Activated T-helper 1 cell treated with anti-CD3 and anti-CD28 coated beads, Interleukin-12 subunit alpha, Interleukin-12 subunit beta, Interleukin-2, Interleukin-4 antibody, amounts not matched to agents 30 ng/mL and 10 ng/mL and 1 ng/mL, durations not matched to agents 14 hours and 24 hours and 36 hours (primary cell): Measurements from ENCODE around the gene MAPK8IP3. TPM values are rescaled to one million over a fixed set of nuclear protein-coding genes. Genes with fewer than 3 reads are reported as not detected.

Experiments
- DNase-seq: peaks from one replicate; pipeline ENCODE4 v3.0.0; 2021; ENCODE audit warnings: low spot score
- H3K27ac Mint-ChIP-seq: one replicate; pipeline ENCODE4 v1.8.0; 2021; ENCODE audit warnings: mild to moderate bottlenecking, mixed read lengths
- H3K27me3 Mint-ChIP-seq: one replicate; pipeline ENCODE4 v1.8.0; 2022; ENCODE audit warnings: mild to moderate bottlenecking, moderate library complexity, mixed read lengths; ENCODE audit not compliant: insufficient read depth
- H3K36me3 Mint-ChIP-seq: one replicate; pipeline ENCODE4 v1.8.0; 2021; ENCODE audit warnings: low read depth, mixed read lengths
- H3K4me1 Mint-ChIP-seq: one replicate; pipeline ENCODE4 v1.8.0; 2021; ENCODE audit warnings: low read depth, mixed read lengths
- H3K4me3 Mint-ChIP-seq: one replicate; pipeline ENCODE4 v1.8.0; 2021; ENCODE audit warnings: mild to moderate bottlenecking, moderate library complexity, mixed read lengths
- H3K9me3 Mint-ChIP-seq: one replicate; pipeline ENCODE4 v1.8.0; 2021; ENCODE audit warnings: mixed read lengths
- intact Hi-C: fragments of 100-400 bp; cut with micrococcal nuclease; formaldehyde crosslinking; loops from one replicate; pipeline ENCODE4 v1.15.1; 2024
- total RNA-seq: library from RNA; stranded (reverse); gene quantifications from 2 replicates; pipeline ENCODE4 v1.2.3, GENCODE V29; 2022

MAPK8IP3 gene
- total RNA-seq, 1 donor from 2014 or later: 84.6 TPM

DNA sequence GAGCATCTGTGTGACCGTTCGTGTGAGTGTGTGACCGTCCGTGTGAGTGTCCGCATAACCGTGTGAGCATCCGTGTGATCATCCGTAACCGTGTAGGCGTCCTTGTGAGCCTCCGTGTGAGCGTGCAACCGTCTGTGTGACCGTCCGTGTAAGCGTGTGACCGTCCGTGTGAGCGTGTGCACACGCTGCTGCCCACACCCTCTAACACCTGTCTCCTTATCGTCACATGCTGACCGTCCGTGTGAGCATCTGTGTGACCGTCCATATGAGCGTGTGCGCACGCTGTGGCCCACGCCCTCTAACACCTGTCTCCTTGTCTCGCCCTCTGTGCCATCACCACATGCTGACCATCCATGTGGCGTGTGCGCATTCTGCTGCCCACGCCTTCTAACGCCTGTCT, 34.2 kb downstream of the MAPK8IP3 start:
- Mint-ChIP-seq H3K4me3 (no peak overlapping the region), H3K36me3 (peaks cover 4% of the 10 kb centered on the region), H3K27ac (no peak overlapping the region), H3K27me3 (no peaks in the 10 kb centered on the region), H3K9me3 (no peaks in the 10 kb centered on the region), H3K4me1 (no peaks in the 10 kb centered on the region)
- intact Hi-C loops: no loop called here
- DNase-seq: no peak

DNA sequence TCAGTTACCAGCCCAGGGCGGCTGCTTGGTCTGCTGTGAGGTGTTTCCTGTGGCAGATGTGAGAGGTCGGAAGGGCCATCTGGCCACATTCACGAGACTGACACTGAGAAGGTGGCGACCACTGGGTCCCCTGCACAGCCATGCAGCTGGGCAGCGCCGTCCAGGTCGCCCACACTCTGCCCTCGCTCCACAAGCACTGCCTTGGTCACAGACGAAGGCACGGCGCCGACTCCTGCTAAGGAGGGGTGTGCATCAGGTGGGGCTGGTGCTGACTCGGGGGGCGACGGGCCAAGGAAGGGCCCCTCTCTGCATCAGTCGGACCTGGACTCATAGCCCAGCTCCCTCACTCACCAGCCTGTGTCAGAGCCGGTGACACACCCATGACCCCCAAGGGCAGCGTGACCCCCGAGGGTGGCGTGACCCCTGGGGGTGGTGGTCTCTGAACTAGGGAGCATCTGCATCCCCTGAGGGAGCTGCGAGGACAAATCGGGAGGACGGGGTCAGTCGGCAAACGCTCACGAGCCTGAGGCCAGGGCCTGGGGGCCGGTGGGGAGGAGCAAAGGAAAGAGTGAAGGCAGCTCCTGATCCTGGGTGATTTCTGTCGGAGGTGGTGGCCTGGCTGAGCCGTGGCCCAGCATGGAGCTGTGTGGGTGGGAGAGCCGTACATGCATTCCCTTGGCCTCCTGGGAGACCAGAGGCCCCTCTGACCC, 34.9 kb downstream of the MAPK8IP3 start:
- Mint-ChIP-seq H3K36me3 (peaks cover 4% of the 10 kb centered on the region), H3K4me3 (no peak overlapping the region), H3K27me3 (no peaks in the 10 kb centered on the region), H3K27ac (no peak overlapping the region), H3K9me3 (no peaks in the 10 kb centered on the region), H3K4me1 (no peaks in the 10 kb centered on the region)
- no peak for DNase-seq
- intact Hi-C loops: no loop called here

DNA sequence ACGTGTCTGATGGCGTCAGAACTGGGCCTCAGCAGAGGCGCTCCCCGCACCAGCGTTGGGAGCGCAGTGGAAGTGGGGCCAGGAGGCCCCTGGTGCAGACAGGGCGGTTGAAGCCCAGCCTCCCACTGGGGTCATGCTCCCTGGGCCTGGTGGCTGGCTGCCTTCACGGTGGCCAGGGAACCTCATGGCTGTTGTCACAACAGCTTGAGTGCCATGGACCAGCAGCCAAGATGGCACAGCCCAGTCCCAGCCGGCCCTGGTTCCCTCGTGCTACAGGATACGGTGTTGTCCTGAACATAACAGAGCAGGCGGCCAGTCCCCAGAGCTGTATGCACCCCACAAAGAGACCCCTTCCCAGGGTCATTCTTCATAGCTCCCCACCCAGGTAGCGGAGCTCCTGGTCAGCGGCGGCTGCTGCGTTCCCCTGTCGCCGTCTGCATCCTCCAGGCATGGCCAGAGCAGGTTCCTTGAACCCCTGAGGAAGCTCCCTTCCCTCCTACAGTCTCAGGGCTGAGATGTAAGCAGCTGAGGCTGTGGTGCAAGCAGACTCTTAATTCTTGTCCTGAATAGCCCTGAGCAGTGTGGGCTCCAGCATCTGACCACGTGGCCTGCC, 35.7 kb downstream of the MAPK8IP3 start:
- H3K36me3 Mint-ChIP-seq: peaks cover 4% of the 10 kb centered on the region
- H3K27ac Mint-ChIP-seq: no peak overlapping the region
- H3K27me3 Mint-ChIP-seq: no peaks in the 10 kb centered on the region
- H3K9me3 Mint-ChIP-seq: no peaks in the 10 kb centered on the region
- no peaks in the 10 kb centered on the region for H3K4me1 Mint-ChIP-seq
- no peak for DNase-seq
- intact Hi-C loops: no loop called here
- H3K4me3 Mint-ChIP-seq: no peak overlapping the region

DNA sequence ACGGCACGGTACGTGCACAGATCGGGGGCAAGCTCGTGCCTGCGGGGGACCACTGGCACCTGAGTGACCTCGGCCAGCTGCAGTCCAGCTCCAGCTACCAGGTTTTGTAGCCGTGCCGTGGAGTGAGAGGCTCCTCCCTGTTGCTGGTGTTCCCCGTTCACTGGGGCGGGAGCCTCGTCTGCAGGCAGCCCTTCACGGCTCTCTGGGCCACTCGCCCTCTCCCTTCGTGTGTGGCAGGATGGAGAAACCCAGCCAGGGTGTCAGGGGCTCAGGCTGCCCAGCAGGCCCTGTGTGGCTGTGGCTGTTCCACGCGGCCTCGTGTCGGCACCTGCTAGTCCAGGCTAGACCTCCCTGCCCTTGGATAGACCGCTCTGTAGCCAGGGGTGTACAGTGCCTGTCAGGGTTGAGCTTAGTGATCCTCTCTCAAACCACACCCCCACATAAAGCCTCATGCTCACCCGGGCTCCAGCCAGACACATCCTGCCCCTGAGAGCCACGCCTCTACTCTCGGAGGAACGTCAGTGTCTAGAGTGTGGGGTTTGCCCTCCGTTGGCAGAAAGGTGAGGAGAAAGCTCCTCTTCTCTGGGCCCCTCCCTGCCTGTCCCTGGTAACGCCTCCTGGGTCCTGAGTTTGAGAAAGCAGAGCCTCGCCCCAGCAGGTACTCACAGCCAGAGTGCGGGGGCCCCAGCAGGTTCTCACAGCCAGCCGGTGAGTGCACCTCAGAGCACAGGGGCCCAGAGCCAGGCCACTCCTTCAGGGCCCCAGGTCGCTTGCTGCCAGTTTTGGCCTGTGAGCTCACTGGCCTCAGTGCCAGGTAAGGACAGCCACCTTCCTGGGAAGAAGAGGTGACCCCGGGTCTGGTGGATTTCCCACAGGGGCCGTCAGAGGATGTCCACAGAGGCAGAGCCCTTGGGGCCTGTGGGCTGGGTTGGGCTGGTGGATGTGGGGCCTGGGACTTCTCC, 37.7 kb downstream of the MAPK8IP3 start:
- Mint-ChIP-seq H3K36me3 (peaks cover 6% of the 10 kb centered on the region), H3K27ac (no peak overlapping the region)

DNA sequence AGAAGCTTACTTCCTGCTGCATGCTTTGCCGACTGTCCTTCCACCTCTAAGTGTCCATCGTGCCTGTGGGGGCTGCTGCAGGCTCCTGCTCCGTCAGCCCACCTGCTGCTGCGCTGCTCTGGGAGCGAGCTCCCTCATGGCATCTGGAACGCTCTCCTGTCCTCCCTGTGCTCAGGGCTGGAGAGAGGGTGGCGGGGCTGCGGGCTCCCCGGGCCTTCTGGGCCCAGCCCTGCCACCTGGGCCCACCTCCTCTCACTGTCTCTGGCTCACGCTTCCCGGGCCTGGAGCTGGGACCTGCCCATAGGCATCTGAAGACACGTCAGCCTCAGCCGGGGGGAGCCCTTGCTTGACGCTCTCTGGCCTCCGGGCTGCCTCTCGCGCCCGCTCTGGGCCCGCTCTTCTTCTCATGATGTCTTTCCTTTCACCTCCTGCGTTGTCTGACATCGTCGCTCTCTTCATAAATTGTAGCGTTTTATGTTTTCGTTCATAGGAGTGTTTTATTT, 38.4 kb downstream of the MAPK8IP3 start:
- no peaks in the 10 kb centered on the region for H3K27me3 Mint-ChIP-seq
- no peaks in the 10 kb centered on the region for H3K9me3 Mint-ChIP-seq
- no peak for DNase-seq
- no peak overlapping the region for H3K4me3 Mint-ChIP-seq
- no peak overlapping the region for H3K27ac Mint-ChIP-seq
- peaks cover 7% of the 10 kb centered on the region for H3K36me3 Mint-ChIP-seq
- H3K4me1 Mint-ChIP-seq: no peaks in the 10 kb centered on the region
- intact Hi-C loops: no loop called here

More for the DNA sequence above, 37.7 kb downstream of the MAPK8IP3 start:
- H3K27me3 Mint-ChIP-seq: no peaks in the 10 kb centered on the region
- no peak for DNase-seq
- no peak overlapping the region for H3K4me3 Mint-ChIP-seq
- intact Hi-C loops: no loop called here
- no peaks in the 10 kb centered on the region for H3K9me3 Mint-ChIP-seq
- H3K4me1 Mint-ChIP-seq: no peaks in the 10 kb centered on the region

DNA sequence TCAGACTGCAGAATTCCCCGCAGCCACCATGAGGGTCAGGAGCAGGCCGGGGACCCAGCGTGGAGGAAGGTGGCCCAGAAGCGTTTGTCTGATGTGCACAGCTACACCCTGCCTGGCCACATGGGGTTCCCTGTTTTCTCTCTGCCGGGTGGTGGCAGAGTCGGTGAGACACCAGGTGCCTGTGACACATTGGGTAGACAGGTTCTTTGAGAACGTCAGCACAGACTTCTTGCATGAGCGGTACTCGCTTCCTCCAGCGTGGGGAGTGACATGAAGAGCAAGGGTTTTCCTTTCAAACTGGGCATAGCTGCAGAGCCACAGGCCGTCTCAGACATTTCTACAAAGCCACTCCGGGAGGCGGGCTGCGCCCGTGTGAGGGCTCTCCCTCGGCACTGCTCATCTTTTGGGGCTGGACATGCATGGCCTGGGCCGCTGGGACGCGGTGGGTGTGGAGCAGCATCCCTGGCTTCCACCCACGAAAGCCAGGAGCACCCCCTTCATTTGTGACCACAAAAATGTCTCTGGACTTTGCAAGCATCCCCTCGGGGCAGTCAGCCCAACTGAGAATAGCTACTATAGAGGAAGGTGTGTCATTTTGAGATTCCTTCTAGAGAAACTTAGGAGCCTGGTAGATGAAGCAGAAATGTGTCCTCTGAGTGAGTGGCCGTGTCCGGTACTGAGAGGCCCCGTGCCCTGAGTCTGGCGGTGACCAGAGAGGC, 39.3 kb downstream of the MAPK8IP3 start:
- Mint-ChIP-seq H3K4me3 (no peak overlapping the region), H3K36me3 (peaks cover 9% of the 10 kb centered on the region), H3K27me3 (no peaks in the 10 kb centered on the region), H3K9me3 (no peaks in the 10 kb centered on the region), H3K27ac (no peak overlapping the region), H3K4me1 (no peaks in the 10 kb centered on the region)
- intact Hi-C loops: no loop called here
- DNase-seq: no peak

DNA sequence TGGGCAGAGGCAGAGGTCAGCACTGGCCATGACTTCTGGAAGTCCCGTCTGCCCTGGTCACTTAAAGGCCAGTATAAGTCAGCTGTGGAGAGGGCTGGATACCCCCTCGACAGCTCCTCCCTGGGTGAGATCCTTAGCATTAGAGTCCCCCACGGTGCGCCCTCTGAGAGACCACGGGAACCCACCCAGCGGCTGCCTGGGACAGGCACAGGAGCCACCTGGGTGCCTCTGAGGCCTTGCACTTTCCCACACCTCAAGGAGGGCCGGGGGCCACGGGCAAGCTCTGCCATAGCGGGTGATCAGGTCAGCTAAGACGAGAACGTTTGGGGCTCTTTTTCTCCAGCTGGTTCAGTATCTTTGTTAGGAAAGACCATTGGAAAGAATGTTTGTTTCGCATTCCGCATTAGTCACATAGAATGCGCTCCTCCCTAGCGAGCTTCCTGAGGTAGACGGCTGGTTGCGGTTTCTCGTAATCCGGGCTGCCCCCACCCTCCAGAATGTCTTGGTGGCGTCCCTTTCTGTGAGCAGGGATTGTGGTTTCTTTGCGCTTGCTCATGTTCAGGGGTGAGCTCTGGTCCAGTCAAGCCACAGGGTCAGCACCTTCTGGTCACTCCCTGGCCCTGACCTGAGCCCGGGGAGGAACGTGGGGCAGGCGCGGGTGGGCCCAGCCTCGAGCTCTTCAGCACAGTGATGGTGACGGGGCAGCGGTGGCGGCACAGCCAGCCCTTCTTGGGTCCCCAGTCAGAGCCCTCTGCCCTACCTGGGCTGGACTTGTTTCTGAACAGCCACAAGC, 40.1 kb downstream of the MAPK8IP3 start:
- H3K27me3 Mint-ChIP-seq: no peaks in the 10 kb centered on the region
- H3K4me1 Mint-ChIP-seq: no peaks in the 10 kb centered on the region
- intact Hi-C loops: no loop called here
- no peak overlapping the region for H3K4me3 Mint-ChIP-seq
- no peaks in the 10 kb centered on the region for H3K9me3 Mint-ChIP-seq
- DNase-seq: no peak
- peaks cover 9% of the 10 kb centered on the region for H3K36me3 Mint-ChIP-seq
- H3K27ac Mint-ChIP-seq: no peak overlapping the region

DNA sequence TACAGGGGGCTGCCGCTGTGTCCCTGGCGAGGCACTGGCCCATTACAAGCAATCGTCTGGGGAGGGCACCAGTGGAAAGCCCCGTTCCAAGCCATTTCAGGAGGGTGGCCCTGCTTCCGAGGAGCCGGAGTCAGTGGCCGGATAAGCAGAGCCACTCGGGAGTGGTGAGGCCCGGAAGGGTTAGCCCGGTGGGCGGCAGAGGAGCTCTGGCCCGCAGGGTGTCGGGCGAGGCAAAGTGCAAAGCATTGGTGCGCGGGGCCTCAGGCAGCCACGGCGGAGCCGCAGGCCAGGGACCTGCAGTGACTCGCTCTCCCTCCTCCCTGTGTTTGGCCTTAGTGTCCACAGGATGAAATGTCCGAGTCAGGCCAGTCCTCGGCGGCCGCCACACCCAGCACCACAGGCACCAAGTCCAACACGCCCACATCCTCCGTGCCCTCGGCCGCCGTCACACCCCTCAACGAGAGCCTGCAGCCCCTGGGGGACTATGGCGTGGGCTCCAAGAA, 40.7 kb downstream of the MAPK8IP3 start:
- intact Hi-C loops: no loop called here
- DNase-seq: no peak
- Mint-ChIP-seq H3K9me3 (no peaks in the 10 kb centered on the region), H3K4me3 (no peak overlapping the region), H3K27ac (no peak overlapping the region), H3K27me3 (no peaks in the 10 kb centered on the region), H3K36me3 (peaks cover 9% of the 10 kb centered on the region), H3K4me1 (no peaks in the 10 kb centered on the region)

DNA sequence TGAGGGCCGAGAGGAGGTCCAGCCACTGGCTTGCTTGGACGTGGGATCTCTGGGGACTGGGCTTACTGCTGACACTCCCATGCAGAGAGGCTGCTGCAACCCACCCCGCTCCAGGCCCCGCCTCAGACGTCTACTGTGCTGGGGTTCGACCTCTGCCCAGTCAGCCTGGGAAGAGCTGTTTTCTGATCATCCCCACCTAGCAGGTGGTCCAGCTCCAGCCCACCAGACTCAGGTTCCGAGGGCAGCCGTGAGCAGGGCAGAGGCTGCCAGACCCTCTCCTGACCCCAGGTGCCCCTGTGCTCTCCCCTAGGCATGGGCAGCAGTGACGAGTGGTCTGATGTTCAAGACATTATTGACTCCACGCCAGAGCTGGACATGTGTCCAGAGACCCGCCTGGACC, 41.9 kb downstream of the MAPK8IP3 start:
- Mint-ChIP-seq H3K27me3 (no peaks in the 10 kb centered on the region), H3K4me3 (no peak overlapping the region), H3K36me3 (peaks cover 9% of the 10 kb centered on the region), H3K4me1 (no peaks in the 10 kb centered on the region), H3K9me3 (no peaks in the 10 kb centered on the region), H3K27ac (no peak overlapping the region)
- intact Hi-C loops: no loop called here
- no peak for DNase-seq

DNA sequence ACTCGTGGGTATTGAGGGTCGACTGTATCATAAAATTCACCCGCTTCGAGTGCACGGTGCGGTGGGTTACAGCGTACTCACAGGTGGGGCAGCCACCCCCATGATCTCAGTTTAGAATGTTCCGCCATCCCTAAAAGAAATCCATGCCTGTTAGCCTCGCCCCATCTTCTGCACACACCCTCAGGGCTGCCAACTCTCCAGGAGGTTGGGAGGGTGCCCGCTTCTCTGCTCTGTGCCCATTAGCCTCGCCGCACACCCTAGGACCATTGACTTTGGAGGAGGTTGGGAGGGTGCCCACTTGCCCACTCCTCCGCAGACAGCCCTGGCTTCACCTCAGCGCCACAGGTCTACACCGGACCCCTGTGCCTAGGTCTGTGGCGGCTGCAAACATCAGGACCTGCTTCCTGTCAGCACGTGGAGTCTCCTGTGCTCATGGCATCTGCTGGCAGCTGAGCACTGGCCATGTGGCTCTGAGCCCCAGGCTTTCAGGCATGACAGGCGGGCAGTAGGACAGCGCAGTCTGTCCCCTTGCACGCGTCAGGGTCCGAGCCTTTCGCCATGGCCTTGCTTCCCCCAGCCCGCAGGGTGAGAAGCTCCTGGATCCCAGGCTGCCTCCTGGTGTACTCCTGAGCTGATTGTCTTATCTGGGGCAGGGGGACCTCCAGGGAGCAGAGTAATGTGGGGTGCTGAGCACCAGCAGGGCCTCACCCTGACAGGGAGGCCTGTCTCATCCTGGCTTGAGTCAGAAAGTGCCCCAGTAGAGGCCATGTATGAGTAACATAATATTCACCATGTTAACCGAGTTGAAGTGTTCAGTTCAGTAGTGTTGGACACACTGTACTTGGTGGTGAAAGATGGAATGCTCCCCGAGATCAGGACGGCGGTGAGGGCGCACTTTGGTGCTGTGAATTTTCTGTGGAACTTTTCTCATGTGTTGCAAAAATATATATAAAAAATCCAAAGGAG, 43.4 kb downstream of the MAPK8IP3 start:
- no peak overlapping the region for H3K4me3 Mint-ChIP-seq
- intact Hi-C loops: no loop called here

DNA sequence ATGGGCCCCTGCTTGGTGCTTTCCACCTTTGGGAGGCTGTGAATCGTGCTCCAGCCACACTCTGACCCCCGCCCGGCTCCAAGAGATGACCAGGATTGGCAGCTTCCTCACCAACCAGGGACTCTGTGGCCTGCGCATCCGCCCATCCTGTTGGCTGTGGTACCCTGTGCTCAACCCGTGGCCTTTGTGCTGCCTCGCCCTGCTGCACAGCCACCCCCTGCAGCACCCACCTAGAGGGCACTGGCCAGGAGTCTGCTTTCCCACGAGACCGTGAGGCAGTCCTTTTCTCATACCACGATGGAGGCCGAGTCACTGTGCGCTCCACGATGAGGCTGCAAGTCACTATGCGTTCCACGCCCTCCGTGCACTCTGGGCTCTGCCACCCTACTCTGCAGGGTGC, 46.0 kb downstream of the MAPK8IP3 start:
- peaks cover 5% of the 10 kb centered on the region for H3K4me1 Mint-ChIP-seq
- no peak overlapping the region for H3K27ac Mint-ChIP-seq
- DNase-seq: no peak
- H3K36me3 Mint-ChIP-seq: peaks cover 10% of the 10 kb centered on the region
- H3K9me3 Mint-ChIP-seq: no peaks in the 10 kb centered on the region
- no peak overlapping the region for H3K4me3 Mint-ChIP-seq
- intact Hi-C loops: no loop called here
- H3K27me3 Mint-ChIP-seq: no peaks in the 10 kb centered on the region

More for the DNA sequence above, 43.4 kb downstream of the MAPK8IP3 start:
- no peaks in the 10 kb centered on the region for H3K27me3 Mint-ChIP-seq
- no peaks in the 10 kb centered on the region for H3K4me1 Mint-ChIP-seq
- no peak for DNase-seq
- H3K36me3 Mint-ChIP-seq: peaks cover 11% of the 10 kb centered on the region
- H3K9me3 Mint-ChIP-seq: no peaks in the 10 kb centered on the region
- H3K27ac Mint-ChIP-seq: no peak overlapping the region
